GM12872 (cell line): ENCODE data around the gene NPAT.

Experiments used
- CTCF ChIP-seq: IDR thresholded peaks from 3 replicates; pipeline ENCODE4 v1.5.1; 2011; ENCODE audit warnings: low read depth, mild to moderate bottlenecking, low read length, moderate library complexity; ENCODE audit not compliant: insufficient read depth

Gene NPAT

GRCh38 chr11:108196901-108197300 is 25.5 kb downstream of the NPAT start:
- no peak for TF ChIP-seq CTCF

GRCh38 chr11:108193725-108194124 is 28.7 kb downstream of the NPAT start:
- TF ChIP-seq CTCF = no peak

- TF ChIP-seq CTCF = no peak
Measured at GRCh38 chr11:108177570-108177969, 44.9 kb downstream of the NPAT start.

GRCh38 chr11:108170184-108170583 is 52.3 kb downstream of the NPAT start:
- no peak for TF ChIP-seq CTCF

- TF ChIP-seq CTCF = no peak
Measured at GRCh38 chr11:108167624-108168023, 54.8 kb downstream of the NPAT start.

GRCh38 chr11:108160970-108161566 is 61.4 kb downstream of the NPAT start:
- TF ChIP-seq CTCF = no peak; the same call in 2 of the 3 replicates

GRCh38 chr11:108154591-108154990 is 67.8 kb downstream of the NPAT start:
- TF ChIP-seq CTCF = no peak
